GM04503 (cell line): Measurements from ENCODE around the gene FAM3A.
"Not testable (repeated sequence)": the region's sequence is repeated elsewhere in the genome, so short reads cannot be mapped to it uniquely, and the experiment has no call there.

ENCODE experiments used
- DNase-seq: peaks from one replicate; pipeline ENCODE4 v3.0.0-alpha.2; 2012; ENCODE audit warnings: low read depth

The FAM3A gene

GRCh38 chrX:154515966-154516655, at the start of gene FAM3A:
FAM3A (minus strand) TSS chrX:154516232; CDS start chrX:154515772, 460 bp downstream.
- DNase-seq = peak; percentile 31

- DNase-seq = not testable (repeated sequence)
Measured at GRCh38 chrX:154562295-154562694, 46.3 kb upstream of the FAM3A start.

GRCh38 chrX:154560326-154560725, 44.3 kb upstream of the FAM3A start:
- not testable (repeated sequence) for DNase-seq

DNA sequence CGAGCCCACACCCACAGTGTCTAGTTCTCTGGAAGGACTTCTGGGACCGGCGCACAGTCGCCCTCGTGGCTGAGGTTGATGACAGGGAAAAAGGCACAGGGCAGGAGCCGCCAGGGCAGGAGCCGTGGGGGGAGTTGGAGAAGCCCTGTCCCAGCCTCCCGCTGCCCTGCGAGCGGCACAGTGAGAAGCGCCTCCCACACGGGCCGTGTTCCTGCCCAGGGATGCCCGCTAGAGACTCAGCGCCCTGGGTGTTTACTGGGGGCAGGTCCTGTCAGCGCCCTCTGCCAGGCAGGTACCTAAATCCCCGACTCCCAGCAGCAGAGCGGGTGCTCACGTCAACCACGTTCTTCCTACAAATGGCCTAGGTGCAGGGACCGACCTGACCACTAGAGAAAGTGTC, 42.9 kb upstream of the FAM3A start:
- not testable (repeated sequence) for DNase-seq

DNA sequence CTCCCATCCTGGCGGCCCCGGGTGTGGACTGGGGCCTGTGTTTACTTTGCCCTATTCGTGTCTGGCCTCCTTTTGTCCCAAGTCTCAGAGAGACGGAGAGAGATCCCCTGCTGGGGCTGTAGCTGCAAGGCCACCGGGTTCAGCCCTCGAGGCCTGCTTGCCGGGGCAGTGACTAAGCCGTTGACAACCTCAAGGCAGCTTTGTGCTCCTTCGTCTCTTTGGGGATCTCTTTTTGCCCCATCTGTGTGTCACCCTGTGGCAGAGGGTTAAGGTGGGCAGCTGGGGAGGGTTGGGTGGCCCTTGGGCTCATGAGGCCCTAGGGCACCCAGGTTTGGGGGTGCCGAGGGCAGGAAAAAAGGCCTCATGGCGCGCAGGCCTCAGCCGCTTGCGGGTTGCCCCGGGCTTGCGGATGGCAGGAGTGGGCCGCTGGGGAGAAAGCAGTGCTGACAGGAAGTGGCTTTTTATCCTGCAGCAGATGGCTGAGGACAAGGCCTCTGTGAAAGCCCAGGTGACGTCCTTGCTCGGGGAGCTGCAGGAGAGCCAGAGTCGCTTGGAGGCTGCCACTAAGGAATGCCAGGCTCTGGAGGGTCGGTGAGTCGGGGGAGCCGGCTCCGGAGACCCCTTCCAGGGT, 42.1 kb upstream of the FAM3A start:
- not testable (repeated sequence) for DNase-seq

DNA sequence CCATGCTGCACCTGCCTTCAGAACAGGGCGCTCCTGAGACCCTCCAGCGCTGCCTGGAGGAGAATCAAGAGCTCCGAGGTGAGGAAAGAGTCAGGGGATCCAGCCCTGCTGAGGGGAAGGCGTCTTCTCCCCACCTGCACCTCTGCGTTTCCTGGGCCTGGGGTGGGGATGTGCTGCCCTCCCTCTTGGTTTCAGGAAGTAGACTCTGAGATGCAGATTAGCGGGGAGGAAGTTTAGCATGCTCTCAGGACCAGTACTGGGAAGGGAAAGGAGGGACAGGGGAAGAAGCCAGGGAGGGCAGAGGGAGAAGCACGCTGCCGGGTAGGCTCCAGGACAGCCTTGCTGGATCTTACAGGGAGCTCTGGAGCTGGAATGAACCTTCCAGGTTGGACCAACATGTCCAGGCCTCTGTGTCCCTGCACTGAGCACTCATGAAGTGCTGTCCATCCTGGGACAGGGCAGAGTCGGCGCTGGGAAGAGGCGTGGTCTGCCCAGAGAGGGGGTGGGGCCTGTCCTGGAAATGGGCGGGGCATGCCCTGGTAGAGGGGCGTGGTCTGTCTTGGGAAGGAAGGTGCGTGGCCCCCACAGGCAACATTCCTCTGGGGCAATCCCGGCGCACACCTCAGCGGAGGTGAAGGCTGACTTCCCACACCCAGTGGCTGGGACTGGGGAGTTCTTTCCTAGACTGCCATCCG, 36.2 kb upstream of the FAM3A start:
- DNase-seq = not testable (repeated sequence)

- no peak for DNase-seq
Measured at GRCh38 chrX:154549766-154550165, 33.7 kb upstream of the FAM3A start.

- no peak for DNase-seq
Measured at GRCh38 chrX:154548028-154548316, 31.9 kb upstream of the FAM3A start.

GRCh38 chrX:154547245-154548027, 31.4 kb upstream of the FAM3A start, which contains the start of gene IKBKG:
IKBKG (plus strand) TSS chrX:154547620; CDS start chrX:154552003, 4,383 bp downstream.
- DNase-seq = no peak

DNA sequence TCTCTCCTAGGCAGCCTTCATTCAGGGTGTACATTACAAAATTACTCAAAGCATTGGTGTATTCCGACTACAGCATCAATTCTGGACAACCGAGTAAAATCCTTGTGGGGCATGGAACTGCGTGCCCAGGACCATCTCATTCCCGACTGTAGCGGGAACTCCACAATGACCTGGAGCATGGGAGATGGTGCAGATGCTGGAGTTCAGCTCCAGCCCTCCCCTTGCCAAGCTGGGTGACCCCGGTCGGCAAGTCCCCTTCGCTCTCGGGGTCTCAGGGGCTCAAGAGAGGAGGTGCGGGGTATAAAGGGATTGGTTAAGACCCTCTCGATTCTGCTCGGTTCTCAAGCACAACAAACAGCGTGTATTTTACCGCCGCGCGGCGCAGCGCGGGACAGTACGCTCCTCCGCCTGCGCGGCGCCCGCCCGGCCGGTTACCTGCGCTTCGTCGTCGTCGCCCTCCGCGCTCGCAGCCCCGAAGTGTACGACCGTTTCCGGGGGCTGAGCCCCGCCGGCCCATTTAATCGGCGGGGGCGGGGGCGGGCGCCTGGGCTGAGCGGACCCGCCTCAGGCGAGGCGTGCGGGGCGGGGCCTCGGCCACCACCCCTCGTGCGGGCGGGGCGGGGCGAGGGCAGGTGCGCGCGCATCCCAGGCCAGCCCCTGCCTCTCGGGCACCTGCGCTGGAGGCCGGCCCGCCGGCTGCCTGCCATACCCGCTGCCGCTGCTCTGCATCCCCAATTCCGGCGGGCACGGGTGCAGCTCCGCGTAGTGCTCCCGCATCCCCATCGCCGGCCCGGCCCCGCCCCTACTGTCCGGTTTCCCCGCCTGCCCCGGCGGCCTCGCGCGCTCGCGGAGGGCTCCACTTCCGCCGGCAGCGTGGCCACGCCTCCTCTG, 30.6 kb upstream of the FAM3A start, which contains the start of gene G6PD:
TSS of gene G6PD (minus strand) at position 493 of the 891 bp plus-strand sequence. CDS start 691 bp downstream, outside the sequence.
- DNase-seq = no peak

- no peak for DNase-seq
Measured at GRCh38 chrX:154545673-154546274, 29.7 kb upstream of the FAM3A start.

DNA sequence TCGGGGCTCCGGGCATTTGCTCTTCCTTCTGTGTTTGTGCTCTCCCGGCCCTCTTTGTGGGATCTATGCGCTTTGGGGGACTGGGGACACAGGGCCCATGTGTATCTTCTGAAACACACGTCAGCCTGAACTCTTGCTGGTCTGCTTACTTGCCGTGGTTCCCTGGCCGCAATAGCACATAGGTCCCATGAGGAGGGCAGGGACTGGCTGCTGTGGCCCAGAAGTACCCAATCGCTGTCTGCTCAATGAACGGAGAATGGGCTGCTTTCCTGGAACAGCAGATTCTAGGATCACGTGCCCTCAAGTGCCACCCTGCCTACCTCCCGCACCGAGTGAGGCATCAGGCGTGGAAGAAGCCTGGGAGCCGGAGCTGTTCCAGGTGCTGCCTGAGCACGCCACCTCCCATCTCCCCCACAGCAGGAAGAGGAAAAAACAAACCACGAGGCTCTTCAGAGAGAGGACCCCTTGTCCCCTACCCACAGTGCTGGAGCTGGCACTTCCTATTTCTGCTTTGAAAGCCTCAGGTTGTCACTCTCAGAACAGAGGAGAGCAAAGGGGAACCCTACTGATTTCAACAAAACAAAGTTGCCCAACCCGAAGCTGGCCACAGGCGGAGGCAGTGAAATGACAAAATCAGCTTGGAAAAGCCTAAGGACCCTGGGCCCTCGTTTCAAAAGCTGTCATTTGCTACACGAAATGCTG, 26.8 kb upstream of the FAM3A start:
- no peak for DNase-seq

DNA sequence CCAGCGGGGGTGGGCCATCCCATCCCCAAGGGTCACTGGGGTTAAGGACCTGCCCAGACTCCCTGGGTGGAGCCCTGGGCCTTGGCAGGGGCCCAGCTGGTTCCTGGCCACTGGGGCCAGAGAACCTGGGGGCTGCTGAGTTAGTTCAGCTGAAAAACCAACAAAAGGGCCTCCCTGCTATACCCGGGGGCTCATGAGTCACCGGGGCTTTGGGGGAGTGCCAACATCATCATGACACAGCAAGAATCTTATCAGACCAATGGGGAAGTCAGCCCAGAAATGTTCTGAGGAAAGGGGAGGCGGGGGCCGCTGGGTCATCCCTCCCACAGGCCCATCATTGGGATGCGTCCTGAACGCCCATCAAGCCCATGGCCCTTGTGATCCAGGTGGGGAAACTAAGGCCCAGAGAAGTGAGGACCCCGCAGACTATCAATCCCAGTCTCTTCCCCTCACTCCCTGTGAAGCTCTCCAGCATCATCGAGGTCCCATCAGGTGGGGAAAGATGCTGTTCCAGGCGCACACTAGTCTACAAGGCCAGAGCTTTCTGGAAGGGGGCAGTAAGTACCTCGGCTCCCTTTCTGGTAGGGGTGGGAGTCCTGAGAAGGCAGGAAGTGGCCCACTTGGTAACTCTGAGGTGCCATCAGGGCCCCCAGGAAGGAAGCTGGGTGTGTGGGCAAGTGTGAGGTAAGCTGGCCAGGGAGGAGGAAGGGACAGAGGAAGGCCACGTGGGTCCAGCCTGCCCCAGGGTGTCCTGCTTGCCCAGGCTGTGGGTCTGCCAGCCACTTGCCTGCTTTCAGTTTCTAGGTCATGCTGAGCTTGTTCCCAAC, 26.1 kb upstream of the FAM3A start:
- peak; percentile 70 for DNase-seq

DNA sequence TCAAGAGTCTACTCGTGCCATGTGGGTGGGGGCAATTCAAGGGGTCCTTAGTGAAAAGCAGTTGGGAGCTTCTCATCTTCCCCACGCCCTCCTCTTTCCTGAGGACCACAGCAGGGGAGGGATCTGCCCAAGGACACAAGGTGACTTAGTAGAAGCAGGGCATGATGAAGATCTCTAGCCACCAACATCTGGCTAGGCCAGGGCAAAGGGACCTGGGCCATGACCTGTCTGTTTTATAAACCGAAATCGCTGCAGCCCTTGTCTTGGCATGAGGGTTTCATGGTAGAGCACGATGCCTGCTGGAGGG, 25.5 kb upstream of the FAM3A start:
- no peak for DNase-seq

DNA sequence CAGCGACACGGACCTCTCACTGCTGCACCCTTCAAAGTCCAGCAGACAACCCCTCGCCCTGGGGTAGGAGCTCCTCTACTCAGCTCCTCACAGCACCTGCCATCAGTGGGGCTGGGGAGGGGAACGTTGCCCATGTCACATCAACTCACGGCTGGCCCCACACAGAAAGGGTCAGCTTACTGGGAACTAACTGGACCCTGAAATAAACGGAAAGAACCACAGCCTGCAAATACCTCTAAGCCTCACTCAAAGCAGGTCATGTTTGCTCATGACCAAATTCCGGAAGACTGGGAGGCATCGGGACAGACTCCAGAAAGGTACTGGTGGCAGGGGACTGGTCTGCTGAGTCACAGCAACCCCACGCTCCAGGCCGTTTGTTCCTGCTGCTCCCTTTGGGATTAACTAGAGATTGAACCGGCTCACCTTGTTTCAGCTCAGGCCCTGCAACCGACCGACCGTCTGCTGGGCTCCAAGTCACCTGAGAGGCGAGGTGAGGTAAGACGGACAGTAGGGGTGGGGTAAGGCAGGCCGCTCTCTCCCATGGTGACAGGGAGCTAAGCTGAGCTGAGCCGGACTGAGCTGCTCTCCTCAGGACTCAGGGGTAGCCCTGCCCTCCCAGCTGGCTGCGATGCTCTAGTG, 25.0 kb upstream of the FAM3A start:
- no peak for DNase-seq

DNA sequence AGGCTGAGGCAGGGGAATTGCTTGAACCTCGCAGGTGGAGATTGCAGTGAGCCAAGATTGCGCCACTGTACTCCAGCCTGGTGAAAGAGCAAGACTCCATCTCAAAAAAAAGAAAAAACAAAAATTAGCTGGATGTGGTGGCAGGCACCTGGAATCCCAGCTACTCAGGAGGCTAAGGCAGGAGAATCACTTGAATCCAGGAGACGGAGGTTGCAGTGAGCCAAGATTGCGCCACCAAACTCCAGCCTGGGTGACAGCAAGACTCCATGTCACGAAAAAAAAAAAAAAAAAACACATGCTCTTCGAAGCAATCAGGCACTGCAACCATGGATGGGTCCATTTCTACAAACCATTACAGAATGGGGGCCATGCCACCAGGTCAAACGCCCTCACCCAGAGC, 24.3 kb upstream of the FAM3A start:
- DNase-seq = not testable (repeated sequence)

- no peak for DNase-seq
Measured at GRCh38 chrX:154539077-154539476, 23.0 kb upstream of the FAM3A start.

DNA sequence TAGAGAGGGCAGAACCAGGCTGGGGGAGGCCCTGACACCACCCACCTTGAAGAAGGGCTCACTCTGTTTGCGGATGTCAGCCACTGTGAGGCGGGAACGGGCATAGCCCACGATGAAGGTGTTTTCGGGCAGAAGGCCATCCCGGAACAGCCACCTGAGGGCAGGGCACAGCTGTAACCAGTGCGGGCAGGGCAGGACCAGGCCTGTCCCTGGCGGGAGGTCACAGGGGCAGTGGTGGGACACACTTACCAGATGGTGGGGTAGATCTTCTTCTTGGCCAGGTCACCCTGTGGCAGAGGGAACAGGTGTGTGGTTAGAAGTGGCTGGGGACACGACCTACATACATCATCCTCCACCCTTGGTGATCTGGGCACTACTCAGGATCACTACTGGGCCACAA, 19.9 kb upstream of the FAM3A start:
- DNase-seq = no peak
